Tibial nerve (tissue), 4 donors: ENCODE measurements around the gene HECTD4. TPM values are rescaled to one million over a fixed set of nuclear protein-coding genes. Genes with fewer than 3 reads are reported as not detected.

Source experiments
- DNase-seq, 2 donors: peaks; one replicate each; pipeline ENCODE4 v3.0.0-alpha.2; 2019; ENCODE audit warnings: low spot score in 2 of 2
- H3K27ac ChIP-seq, 4 donors: fragments of 200-600 bp; sonication (generic) in 3 of 4; one replicate each; pipeline ENCODE4 v1.5.1; 2017 to 2019; ENCODE audit warnings: mild to moderate bottlenecking in 1 of 4
- H3K27me3 ChIP-seq, 2 donors: fragments of 200-600 bp; sonication (generic) in 1 of 2; one replicate each; pipeline versions ENCODE4 v1.5.1 to v1.6.0; 2017 to 2019
- H3K36me3 ChIP-seq, 3 donors: fragments of 200-600 bp; sonication (generic); one replicate each; pipeline ENCODE4 v1.5.1; 2018 to 2019
- H3K4me1 ChIP-seq, 4 donors: fragments of 200-600 bp; sonication (generic) in 3 of 4; one replicate each; pipeline ENCODE4 v1.5.1; 2017 to 2019
- H3K4me3 ChIP-seq, 4 donors: fragments of 200-600 bp; sonication (generic) in 3 of 4; one replicate each; pipeline ENCODE4 v1.5.1; 2017 to 2019; ENCODE audit warnings: mild to moderate bottlenecking in 1 of 4, moderate library complexity in 1 of 4
- H3K9me3 ChIP-seq, 4 donors: fragments of 200-600 bp; sonication (generic) in 3 of 4; one replicate each; pipeline ENCODE4 v1.5.1; 2017 to 2019
- EP300 ChIP-seq, 2 donors: sonication (generic); formaldehyde crosslinking; IDR thresholded peaks; one replicate each; pipeline ENCODE4 v1.6.1; 2017; ENCODE audit warnings: antibody characterized with exemption in 2 of 2, mild to moderate bottlenecking in 1 of 2
- POLR2A ChIP-seq, 2 donors: fragments of 450-650 bp; IDR thresholded peaks; one replicate each; pipeline ENCODE4 v1.6.1; 2017; ENCODE audit warnings: antibody characterized with exemption in 2 of 2, mild to moderate bottlenecking in 2 of 2, moderate library complexity in 2 of 2
- WGBS, 2 donors: methylation state at CpG; one replicate each; pipeline ENCODE4 v1.1.5; 2018; 5-methylcytosine and 5-hydroxymethylcytosine counted together
- total RNA-seq, 4 donors: library from RNA; depleted of rRNA; stranded (reverse); fragments of >200 nt; gene quantifications; one replicate each; pipeline ENCODE4 v1.1.0, GENCODE V29; 2016
- TF ChIP-seq, protein P1 (sequence below), 5 experiments: fragments of 200-600 bp in 3 of 5; fragments of 450-650 bp in 2 of 5; sonication (generic) in 3 of 5; IDR thresholded peaks; one replicate each; pipeline ENCODE4 v1.5.1; 2016 to 2019; ENCODE audit warnings: antibody characterized with exemption in 5 of 5, mild to moderate bottlenecking in 3 of 5, moderate library complexity in 2 of 5

HECTD4 gene
- total RNA-seq, 4 donors from 2014 or later, result 43.0 to 70.5 (median 58.5) TPM

DNA sequence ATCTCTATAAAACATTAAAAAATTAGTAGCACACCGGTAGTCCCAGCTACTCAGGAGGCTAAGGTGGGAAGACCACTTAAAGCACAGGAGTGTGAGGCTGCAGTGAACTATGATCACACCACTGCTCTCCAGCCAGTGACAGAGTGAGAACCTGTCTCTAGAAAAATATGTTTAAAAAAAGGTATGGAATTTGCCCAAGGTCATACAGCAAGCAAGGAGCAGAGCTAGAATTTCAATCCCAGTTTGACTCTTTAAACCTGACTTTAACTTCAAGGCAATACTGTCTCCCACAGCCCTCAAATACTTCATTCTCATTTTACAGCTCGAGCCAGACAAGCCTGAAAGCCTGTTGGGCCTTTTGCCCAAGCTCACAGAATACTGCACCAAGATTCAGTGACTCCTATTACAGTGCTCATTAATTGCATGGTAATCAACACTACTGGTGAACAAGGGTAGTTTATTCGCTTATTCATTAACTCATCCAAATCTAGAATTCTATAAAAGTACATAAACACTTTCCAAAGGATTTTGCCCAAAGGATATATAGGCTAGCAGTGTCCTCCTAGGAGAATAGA, 8.0 kb downstream of the HECTD4 start:
- TF ChIP-seq, protein P1, sequence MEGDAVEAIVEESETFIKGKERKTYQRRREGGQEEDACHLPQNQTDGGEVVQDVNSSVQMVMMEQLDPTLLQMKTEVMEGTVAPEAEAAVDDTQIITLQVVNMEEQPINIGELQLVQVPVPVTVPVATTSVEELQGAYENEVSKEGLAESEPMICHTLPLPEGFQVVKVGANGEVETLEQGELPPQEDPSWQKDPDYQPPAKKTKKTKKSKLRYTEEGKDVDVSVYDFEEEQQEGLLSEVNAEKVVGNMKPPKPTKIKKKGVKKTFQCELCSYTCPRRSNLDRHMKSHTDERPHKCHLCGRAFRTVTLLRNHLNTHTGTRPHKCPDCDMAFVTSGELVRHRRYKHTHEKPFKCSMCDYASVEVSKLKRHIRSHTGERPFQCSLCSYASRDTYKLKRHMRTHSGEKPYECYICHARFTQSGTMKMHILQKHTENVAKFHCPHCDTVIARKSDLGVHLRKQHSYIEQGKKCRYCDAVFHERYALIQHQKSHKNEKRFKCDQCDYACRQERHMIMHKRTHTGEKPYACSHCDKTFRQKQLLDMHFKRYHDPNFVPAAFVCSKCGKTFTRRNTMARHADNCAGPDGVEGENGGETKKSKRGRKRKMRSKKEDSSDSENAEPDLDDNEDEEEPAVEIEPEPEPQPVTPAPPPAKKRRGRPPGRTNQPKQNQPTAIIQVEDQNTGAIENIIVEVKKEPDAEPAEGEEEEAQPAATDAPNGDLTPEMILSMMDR (IDR thresholded peaks at IDR 0.05), result no peak
- TF ChIP-seq EP300 (IDR thresholded peaks at IDR 0.05) (no peak), POLR2A (IDR thresholded peaks at IDR 0.05) (no peak)
- Histone ChIP-seq H3K9me3 (no peaks in the 10 kb centered on the region), H3K4me3 (no peak overlapping the region), H3K4me1 (peaks cover 0 to 2% (median 0%) of the 10 kb centered on the region in 4 donors), H3K27ac (no peak overlapping the region), H3K27me3 (no peaks in the 10 kb centered on the region), H3K36me3 (no peaks in the 10 kb centered on the region)
- no peak for DNase-seq
- 75 to 98% methylated on average over 3 of the region's 3 CpGs for WGBS, 2 donors

DNA sequence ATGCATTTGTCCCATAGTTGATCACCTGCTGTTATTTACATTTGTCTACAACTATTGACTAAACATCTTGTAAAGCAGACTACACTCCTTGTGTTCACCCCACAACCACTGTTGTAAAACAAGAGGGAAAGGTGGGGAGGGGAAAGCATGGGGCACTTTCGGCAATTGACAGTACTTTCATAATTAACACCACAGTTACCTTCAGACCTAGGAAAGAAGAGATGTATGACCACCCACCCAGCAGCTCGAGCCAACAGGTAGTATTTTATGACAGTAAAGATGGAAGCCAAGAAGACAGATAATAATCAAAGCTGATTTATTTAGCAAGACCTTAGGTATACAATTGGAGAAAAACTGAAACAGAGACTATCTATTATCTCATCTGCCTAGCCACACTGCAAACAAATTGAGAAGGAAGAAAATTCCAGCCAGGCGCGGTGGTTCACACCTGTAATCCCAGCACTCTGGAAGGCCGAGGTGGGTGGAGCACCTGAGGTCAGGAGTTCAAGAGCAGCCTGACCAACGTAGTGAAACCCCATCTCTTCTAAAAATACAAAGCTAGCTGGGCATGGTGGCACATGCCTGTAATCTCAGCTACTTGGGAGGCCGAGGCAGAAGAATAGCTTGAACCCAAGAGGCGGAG, 11.2 kb downstream of the HECTD4 start:
- Histone ChIP-seq H3K36me3 (no peaks in the 10 kb centered on the region), H3K9me3 (no peaks in the 10 kb centered on the region), H3K27me3 (no peaks in the 10 kb centered on the region), H3K4me3 (no peak overlapping the region), H3K4me1 (no peaks in the 10 kb centered on the region), H3K27ac (no peak overlapping the region)
- WGBS, 2 donors, result 78 to 80% methylated on average over 8 of the region's 8 CpGs
- TF ChIP-seq, protein P1 (IDR thresholded peaks at IDR 0.05), result no peak
- TF ChIP-seq EP300 (IDR thresholded peaks at IDR 0.05) (no peak), POLR2A (IDR thresholded peaks at IDR 0.05) (no peak)
- DNase-seq, result no peak

DNA sequence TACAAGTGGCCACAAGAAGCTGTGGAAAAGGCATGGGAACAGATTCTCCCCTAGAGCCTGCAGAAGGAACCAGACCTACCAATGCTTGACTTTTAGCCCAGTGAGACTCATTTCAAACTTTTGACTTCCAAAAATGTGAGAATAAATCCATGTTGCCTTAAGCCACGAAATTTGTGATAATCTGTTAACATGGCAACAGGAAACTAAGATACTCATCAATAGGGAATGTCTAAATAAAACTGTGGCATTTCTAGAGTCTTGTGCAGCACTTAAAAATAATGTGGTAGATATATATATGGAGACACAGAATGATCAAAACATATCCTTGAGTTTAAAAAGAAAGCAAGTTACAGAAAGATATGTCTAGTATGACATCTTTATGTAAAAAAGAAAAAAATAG, 12.0 kb downstream of the HECTD4 start:
- 39 to 42% methylated on average over 1 of the region's 1 CpG for WGBS, 2 donors
- TF ChIP-seq, protein P1 (IDR thresholded peaks at IDR 0.05), result no peak
- TF ChIP-seq EP300 (IDR thresholded peaks at IDR 0.05), result no peak
- no peak for TF ChIP-seq POLR2A (IDR thresholded peaks at IDR 0.05)
- Histone ChIP-seq H3K27ac (no peak overlapping the region), H3K27me3 (no peaks in the 10 kb centered on the region), H3K4me3 (no peak overlapping the region), H3K36me3 (no peaks in the 10 kb centered on the region), H3K9me3 (no peaks in the 10 kb centered on the region), H3K4me1 (no peaks in the 10 kb centered on the region)
- no peak for DNase-seq

DNA sequence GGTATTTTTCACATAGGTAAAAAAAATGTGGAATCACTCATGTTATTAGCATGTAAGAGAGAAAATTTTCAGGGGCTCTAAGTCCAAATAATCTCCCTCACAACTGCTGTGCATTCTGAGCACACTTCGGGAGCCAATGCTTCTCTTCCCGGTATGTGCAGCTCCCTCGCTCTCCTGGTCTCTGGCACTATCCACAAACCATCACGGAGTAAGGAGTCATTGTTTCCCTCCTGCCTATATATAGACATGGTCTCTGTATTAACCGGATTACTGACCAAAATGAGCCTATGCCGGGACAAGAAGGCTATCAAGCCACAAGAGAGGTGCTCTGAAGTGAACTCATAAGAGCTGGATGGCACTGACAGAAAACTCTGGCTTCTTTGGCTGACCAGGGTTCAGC, 13.4 kb downstream of the HECTD4 start:
- no peak for TF ChIP-seq POLR2A (IDR thresholded peaks at IDR 0.05)
- no peak for TF ChIP-seq EP300 (IDR thresholded peaks at IDR 0.05)
- TF ChIP-seq, protein P1 (IDR thresholded peaks at IDR 0.05), result no peak
- H3K27me3 ChIP-seq, result no peaks in the 10 kb centered on the region
- DNase-seq, result no peak
- WGBS, 2 donors, result 49 to 50% methylated on average over 6 of the region's 6 CpGs
- no peaks in the 10 kb centered on the region for H3K36me3 ChIP-seq
- no peak overlapping the region for H3K4me3 ChIP-seq
- no peaks in the 10 kb centered on the region for H3K9me3 ChIP-seq
- no peak overlapping the region for H3K27ac ChIP-seq
- H3K4me1 ChIP-seq, result no peaks in the 10 kb centered on the region

DNA sequence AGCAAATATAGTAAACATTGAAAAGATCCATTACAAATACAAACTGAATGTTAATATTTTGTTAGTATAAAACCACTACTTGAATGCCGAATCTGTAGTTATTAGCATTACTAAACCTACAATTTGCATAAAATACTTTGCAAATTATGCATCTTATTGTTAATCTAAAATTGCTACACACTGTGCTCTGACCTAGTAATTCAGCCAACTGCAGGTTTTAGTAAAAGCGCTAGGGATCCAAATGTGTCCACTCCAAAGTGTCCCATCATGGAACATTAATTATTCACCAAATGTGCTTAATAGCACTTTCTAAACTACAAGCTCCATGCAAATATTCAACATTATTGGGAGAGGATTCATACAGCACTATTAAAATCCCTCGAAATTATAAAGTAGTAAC, 14.3 kb downstream of the HECTD4 start:
- TF ChIP-seq EP300 (IDR thresholded peaks at IDR 0.05), result no peak
- TF ChIP-seq, protein P1 (IDR thresholded peaks at IDR 0.05), result no peak
- no peak for TF ChIP-seq POLR2A (IDR thresholded peaks at IDR 0.05)
- no peaks in the 10 kb centered on the region for H3K4me1 ChIP-seq
- no peak overlapping the region for H3K4me3 ChIP-seq
- no peak for DNase-seq
- 89 to 91% methylated on average over 3 of the region's 3 CpGs for WGBS, 2 donors
- H3K9me3 ChIP-seq, result no peaks in the 10 kb centered on the region
- no peaks in the 10 kb centered on the region for H3K36me3 ChIP-seq
- no peaks in the 10 kb centered on the region for H3K27me3 ChIP-seq
- no peak overlapping the region for H3K27ac ChIP-seq
